GM23338 (cell line): Measurements from ENCODE around the gene BCR.

Experiments
- EZH2 ChIP-seq: fragments of 200-600 bp; sonication (generic); IDR thresholded peaks from one replicate; pipeline ENCODE4 v1.8.0; 2017; ENCODE audit warnings: antibody characterized with exemption, mild to moderate bottlenecking, low read depth; ENCODE audit not compliant: unreplicated experiment
- EZH2phosphoT487 ChIP-seq: fragments of 200-600 bp; sonication (generic); IDR thresholded peaks from one replicate; pipeline ENCODE4 v1.8.1; 2018; ENCODE audit warnings: antibody characterized with exemption; ENCODE audit not compliant: unreplicated experiment
- POLR2AphosphoS5 ChIP-seq: IDR thresholded peaks from 2 replicates; pipeline ENCODE4 v1.6.1; 2016; ENCODE audit warnings: antibody characterized with exemption, low read depth
- TF ChIP-seq, protein P1 (sequence below), 2 experiments: fragments of 200-600 bp in 1 of 2; sonication (generic) in 1 of 2; conservative IDR thresholded peaks; 2 replicates each; pipeline versions ENCODE4 v1.5.1 to v1.6.1; 2016 to 2017; ENCODE audit warnings: antibody characterized with exemption in 2 of 2, low read depth in 2 of 2, mild to moderate bottlenecking in 2 of 2, moderate library complexity in 1 of 2
- TF ChIP-seq, protein P2 (sequence below): IDR thresholded peaks from one replicate; pipeline ENCODE4 v1.6.1; 2018; ENCODE audit warnings: antibody characterized with exemption; ENCODE audit not compliant: unreplicated experiment

DNA sequence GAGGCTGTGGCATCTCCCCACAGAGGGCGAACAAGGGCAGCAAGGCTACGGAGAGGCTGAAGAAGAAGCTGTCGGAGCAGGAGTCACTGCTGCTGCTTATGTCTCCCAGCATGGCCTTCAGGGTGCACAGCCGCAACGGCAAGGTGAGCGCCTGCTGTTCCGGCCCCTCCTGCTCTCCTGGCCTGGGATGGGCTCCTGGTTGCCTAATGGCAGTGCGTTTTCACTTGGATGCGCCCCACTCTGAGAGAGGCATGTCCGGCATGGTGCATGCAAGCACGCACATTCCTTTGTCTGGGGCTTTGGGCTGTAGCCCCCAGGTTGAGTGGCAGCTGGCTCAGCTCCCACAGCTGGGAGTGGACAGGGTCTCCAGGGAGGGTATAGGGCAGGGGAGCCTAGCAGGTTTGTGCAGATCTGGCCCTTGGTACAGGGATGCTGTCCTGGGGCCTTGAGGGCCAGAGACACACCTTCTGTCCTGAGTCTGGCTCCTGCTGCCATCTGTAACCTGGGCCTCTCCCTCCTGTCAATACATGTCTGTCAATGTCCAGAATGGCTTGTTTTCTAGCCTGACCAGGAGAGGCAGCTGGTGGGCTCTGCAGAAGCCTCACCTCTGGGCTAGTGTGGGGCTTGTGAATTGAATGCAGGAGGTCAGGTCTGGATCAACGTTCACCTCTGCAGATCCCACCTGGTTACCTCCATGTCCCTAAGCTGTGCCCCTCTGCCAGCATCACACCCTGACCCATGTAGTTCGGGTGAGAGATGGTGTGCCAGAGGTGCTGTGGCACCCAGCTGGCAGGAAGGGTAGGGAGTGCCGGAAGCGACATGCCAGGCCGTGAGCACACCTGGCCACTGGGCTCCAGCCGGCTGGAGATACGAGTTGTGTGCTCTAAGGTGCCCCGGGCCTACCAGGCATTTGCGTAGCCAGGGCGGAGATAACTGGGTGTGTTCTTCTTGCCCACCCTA, 107.1 kb downstream of the BCR start:
- TF ChIP-seq, protein P1, sequence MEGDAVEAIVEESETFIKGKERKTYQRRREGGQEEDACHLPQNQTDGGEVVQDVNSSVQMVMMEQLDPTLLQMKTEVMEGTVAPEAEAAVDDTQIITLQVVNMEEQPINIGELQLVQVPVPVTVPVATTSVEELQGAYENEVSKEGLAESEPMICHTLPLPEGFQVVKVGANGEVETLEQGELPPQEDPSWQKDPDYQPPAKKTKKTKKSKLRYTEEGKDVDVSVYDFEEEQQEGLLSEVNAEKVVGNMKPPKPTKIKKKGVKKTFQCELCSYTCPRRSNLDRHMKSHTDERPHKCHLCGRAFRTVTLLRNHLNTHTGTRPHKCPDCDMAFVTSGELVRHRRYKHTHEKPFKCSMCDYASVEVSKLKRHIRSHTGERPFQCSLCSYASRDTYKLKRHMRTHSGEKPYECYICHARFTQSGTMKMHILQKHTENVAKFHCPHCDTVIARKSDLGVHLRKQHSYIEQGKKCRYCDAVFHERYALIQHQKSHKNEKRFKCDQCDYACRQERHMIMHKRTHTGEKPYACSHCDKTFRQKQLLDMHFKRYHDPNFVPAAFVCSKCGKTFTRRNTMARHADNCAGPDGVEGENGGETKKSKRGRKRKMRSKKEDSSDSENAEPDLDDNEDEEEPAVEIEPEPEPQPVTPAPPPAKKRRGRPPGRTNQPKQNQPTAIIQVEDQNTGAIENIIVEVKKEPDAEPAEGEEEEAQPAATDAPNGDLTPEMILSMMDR (conservative IDR thresholded peaks at IDR 0.05; ENCODE audit: low read depth in 2 of 2), result no peak
- TF ChIP-seq EZH2 (no peak), POLR2AphosphoS5 (no peak), EZH2phosphoT487 (no peak)
- TF ChIP-seq, protein P2, sequence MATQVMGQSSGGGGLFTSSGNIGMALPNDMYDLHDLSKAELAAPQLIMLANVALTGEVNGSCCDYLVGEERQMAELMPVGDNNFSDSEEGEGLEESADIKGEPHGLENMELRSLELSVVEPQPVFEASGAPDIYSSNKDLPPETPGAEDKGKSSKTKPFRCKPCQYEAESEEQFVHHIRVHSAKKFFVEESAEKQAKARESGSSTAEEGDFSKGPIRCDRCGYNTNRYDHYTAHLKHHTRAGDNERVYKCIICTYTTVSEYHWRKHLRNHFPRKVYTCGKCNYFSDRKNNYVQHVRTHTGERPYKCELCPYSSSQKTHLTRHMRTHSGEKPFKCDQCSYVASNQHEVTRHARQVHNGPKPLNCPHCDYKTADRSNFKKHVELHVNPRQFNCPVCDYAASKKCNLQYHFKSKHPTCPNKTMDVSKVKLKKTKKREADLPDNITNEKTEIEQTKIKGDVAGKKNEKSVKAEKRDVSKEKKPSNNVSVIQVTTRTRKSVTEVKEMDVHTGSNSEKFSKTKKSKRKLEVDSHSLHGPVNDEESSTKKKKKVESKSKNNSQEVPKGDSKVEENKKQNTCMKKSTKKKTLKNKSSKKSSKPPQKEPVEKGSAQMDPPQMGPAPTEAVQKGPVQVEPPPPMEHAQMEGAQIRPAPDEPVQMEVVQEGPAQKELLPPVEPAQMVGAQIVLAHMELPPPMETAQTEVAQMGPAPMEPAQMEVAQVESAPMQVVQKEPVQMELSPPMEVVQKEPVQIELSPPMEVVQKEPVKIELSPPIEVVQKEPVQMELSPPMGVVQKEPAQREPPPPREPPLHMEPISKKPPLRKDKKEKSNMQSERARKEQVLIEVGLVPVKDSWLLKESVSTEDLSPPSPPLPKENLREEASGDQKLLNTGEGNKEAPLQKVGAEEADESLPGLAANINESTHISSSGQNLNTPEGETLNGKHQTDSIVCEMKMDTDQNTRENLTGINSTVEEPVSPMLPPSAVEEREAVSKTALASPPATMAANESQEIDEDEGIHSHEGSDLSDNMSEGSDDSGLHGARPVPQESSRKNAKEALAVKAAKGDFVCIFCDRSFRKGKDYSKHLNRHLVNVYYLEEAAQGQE, result no peak
